Measurements from ENCODE around the gene KRT7. TPM values are rescaled to one million over a fixed set of nuclear protein-coding genes. Genes with fewer than 3 reads are reported as not detected.

KRT7 gene
- polyA plus RNA-seq, 1 of the 3 experiments (the other 2 are of a cell fraction) = 5.4 TPM

- TF ChIP-seq REST (IDR thresholded peaks at IDR 0.05; ENCODE audit: low read depth, low read length) (no peak), TCF12 (IDR thresholded peaks at IDR 0.05) (peak; percentile 69), SIN3A (IDR thresholded peaks at IDR 0.05; ENCODE audit: borderline replicate concordance, low read depth, low read length) (peak; percentile 33; the same call in 1 of the 2 replicates), RAD21 (IDR thresholded peaks at IDR 0.05; ENCODE audit: low read length) (no peak), FOXJ3 (CRISPR knock-in tag; IDR thresholded peaks at IDR 0.05) (0 out of 2 replicates have a peak, but pooled peaks have one; percentile 41), TEAD4 (IDR thresholded peaks at IDR 0.05; ENCODE audit: borderline replicate concordance, insufficient read depth) (0 out of 2 replicates have a peak, but pooled peaks have one; percentile 16), USF1 (IDR thresholded peaks at IDR 0.05; ENCODE audit: borderline replicate concordance, low read depth) (no peak)
These were observed 11.0 kb downstream of the KRT7 start (continued) for GRCh38 chr12:52243856-52244614.

GRCh38 chr12:52244615-52244994, 11.6 kb downstream of the KRT7 start:
- Histone ChIP-seq H3K27ac (ENCODE audit: low read depth in 2 of 2, low read length in 1 of 2) (peak overlapping the region; percentile 71 to 91), H3F3A (replicated peaks; ENCODE audit: insufficient read depth) (no peaks in the 10 kb centered on the region), H3K9ac (peak overlapping the region; percentile 71), H3K4me3 (ENCODE audit: low read depth in 2 of 2, low read length in 1 of 2) (no peak overlapping the region), H3K9me2 (no peaks in the 10 kb centered on the region), H3K4me1 (ENCODE audit: control insufficient read depth in 1 of 2, insufficient read depth in 2 of 2, low read depth in 1 of 2, low read length in 1 of 2) (peaks cover 23 to 27% of the 10 kb centered on the region in 2 experiments; a peak in 3 of 4 replicates), H3K36me3 (replicated peaks in 1 of 2; ENCODE audit: control insufficient read depth in 1 of 2, insufficient read depth in 2 of 2, low read length in 1 of 2) (no peaks in the 10 kb centered on the region), H3K4me2 (peak overlapping the region; percentile 80), H3K79me2 (ENCODE audit: insufficient read depth) (no peaks in the 10 kb centered on the region), H3K9me3 (no peaks in the 10 kb centered on the region), H3K27me3 (ENCODE audit: insufficient read depth) (no peaks in the 10 kb centered on the region), H2AFZ (ENCODE audit: low read depth) (peak overlapping the region; percentile 87; the same call in 1 of the 2 replicates), H4K20me1 (ENCODE audit: insufficient read depth) (no peaks in the 10 kb centered on the region)
- CTCF ChIA-PET = interaction anchor here (0.8 to 3.5 kb wide), 18 partner anchors 12 to 219 kb away, joined by 3 to 15 read pairs (median 4); no protein-coding TSS in a partner anchor
- POLR2A ChIA-PET = interaction anchor here (1.1 kb wide), 1 partner anchor 44 kb away, joined by 3 read pairs; no protein-coding TSS in a partner anchor
- 37% methylated on average over 3 of the region's 3 CpGs for WGBS (ENCODE audit: low lambda C conversion rate)
- peak; percentile 89 for DNase-seq
- TF ChIP-seq EP300 (IDR thresholded peaks at IDR 0.05; ENCODE audit: borderline replicate concordance in 1 of 2, low read depth in 1 of 2, low read length in 1 of 2) (0 out of 4 replicates have a peak, but pooled peaks of 1 of the 2 experiments have one; percentile 23), FOXJ3 (CRISPR knock-in tag; IDR thresholded peaks at IDR 0.05) (no peak), POLR2AphosphoS5 (IDR thresholded peaks at IDR 0.05; ENCODE audit: low read depth, low read length) (no peak), EZH2phosphoT487 (IDR thresholded peaks at IDR 0.05; ENCODE audit: borderline replicate concordance, low read depth) (no peak), TAF1 (IDR thresholded peaks at IDR 0.05; ENCODE audit: borderline replicate concordance, low read depth, low read length) (no peak), RCOR1 (IDR thresholded peaks at IDR 0.05; ENCODE audit: low read length) (no peak), SMC3 (IDR thresholded peaks at IDR 0.05; ENCODE audit: low read depth, low read length) (no peak), RFX5 (IDR thresholded peaks at IDR 0.05; ENCODE audit: low read length) (no peak), SIN3A (IDR thresholded peaks at IDR 0.05; ENCODE audit: borderline replicate concordance, low read depth, low read length) (no peak), CHD2 (IDR thresholded peaks at IDR 0.05; ENCODE audit: low read length, partially characterized antibody) (peak; percentile 14), IRF3 (IDR thresholded peaks at IDR 0.05; ENCODE audit: low read depth, low read length) (no peak), YY1 (IDR thresholded peaks at IDR 0.05; ENCODE audit: low read depth) (no peak), FOXM1 (IDR thresholded peaks at IDR 0.05; ENCODE audit: low read depth) (no peak), MAX (IDR thresholded peaks at IDR 0.05; ENCODE audit: low read depth) (no peak), RXRA (IDR thresholded peaks at IDR 0.05; ENCODE audit: borderline replicate concordance, low read depth) (no peak), MEF2A (IDR thresholded peaks at IDR 0.05; ENCODE audit: borderline replicate concordance, low read depth) (no peak)

All from SK-N-SH (cell line).